GM15510 (cell line): Measurements from ENCODE around the gene CHTF18.

ENCODE experiments used
- POLR2A ChIP-seq: IDR thresholded peaks from 3 replicates; pipeline ENCODE4 v1.6.1; 2011; ENCODE audit warnings: borderline replicate concordance; ENCODE audit not compliant: insufficient read length; ENCODE audit errors: extremely low read depth

CHTF18 gene

GRCh38 chr16:803754-804080, 15.3 kb downstream of the CHTF18 start:
- TF ChIP-seq POLR2A = no peak

GRCh38 chr16:804193-805048, 16.0 kb downstream of the CHTF18 start:
- TF ChIP-seq POLR2A = no peak

GRCh38 chr16:805474-805873, 17.1 kb downstream of the CHTF18 start:
- TF ChIP-seq POLR2A = no peak

- peak; percentile 81 for TF ChIP-seq POLR2A
Measured at GRCh38 chr16:807347-808084, 19.1 kb downstream of the CHTF18 start.

- TF ChIP-seq POLR2A = no peak
Measured at GRCh38 chr16:808085-808386, 19.6 kb downstream of the CHTF18 start.

GRCh38 chr16:813204-813915, 24.9 kb downstream of the CHTF18 start:
- TF ChIP-seq POLR2A = no peak

- no peak for TF ChIP-seq POLR2A
Measured at GRCh38 chr16:813916-814412, 25.5 kb downstream of the CHTF18 start.

- TF ChIP-seq POLR2A = no peak
Measured at GRCh38 chr16:814974-815373, 26.6 kb downstream of the CHTF18 start.

- no peak for TF ChIP-seq POLR2A
Measured at GRCh38 chr16:815861-816260, 27.4 kb downstream of the CHTF18 start.

- no peak for TF ChIP-seq POLR2A
Measured at GRCh38 chr16:817001-817906, 28.8 kb downstream of the CHTF18 start.

GRCh38 chr16:818132-818531, 29.7 kb downstream of the CHTF18 start:
- TF ChIP-seq POLR2A = no peak

- TF ChIP-seq POLR2A = no peak
Measured at GRCh38 chr16:818592-818991, 30.2 kb downstream of the CHTF18 start.

GRCh38 chr16:819336-820043, 31.1 kb downstream of the CHTF18 start:
- no peak for TF ChIP-seq POLR2A

- no peak for TF ChIP-seq POLR2A
Measured at GRCh38 chr16:820748-821147, 32.3 kb downstream of the CHTF18 start.

GRCh38 chr16:821751-822150, 33.3 kb downstream of the CHTF18 start:
- TF ChIP-seq POLR2A = no peak
